ENCODE results near the gene KRT80.

Gene KRT80

GRCh38 chr12:52167526-52167925 is 24.3 kb downstream of the KRT80 start:
- Histone ChIP-seq H3K4me3 (ENCODE audit: low read length) (no peak overlapping the region), H3K9me3 (replicated peaks; ENCODE audit: low read length) (no peaks in the 10 kb centered on the region), H3K27me3 (ENCODE audit: control insufficient read depth, insufficient read depth, low read length) (no peaks in the 10 kb centered on the region), H3K4me2 (ENCODE audit: low read length) (no peak overlapping the region), H3K36me3 (ENCODE audit: insufficient read depth, low read length) (no peaks in the 10 kb centered on the region), H3K4me1 (ENCODE audit: control insufficient read depth, insufficient read depth, low read length) (peaks cover 19% of the 10 kb centered on the region), H3K9ac (ENCODE audit: low read depth, low read length) (no peak overlapping the region)

GRCh38 chr12:52166672-52167071 is 25.1 kb downstream of the KRT80 start:
- no peaks in the 10 kb centered on the region for H3K27me3 ChIP-seq (ENCODE audit: control insufficient read depth, insufficient read depth, low read length)
- H3K4me1 ChIP-seq (ENCODE audit: control insufficient read depth, insufficient read depth, low read length): peaks cover 11% of the 10 kb centered on the region
- H3K9ac ChIP-seq (ENCODE audit: low read depth, low read length): no peak overlapping the region
- H3K4me2 ChIP-seq (ENCODE audit: low read length): no peak overlapping the region
- H3K4me3 ChIP-seq (ENCODE audit: low read length): no peak overlapping the region
- no peaks in the 10 kb centered on the region for H3K36me3 ChIP-seq (ENCODE audit: insufficient read depth, low read length)
- H3K9me3 ChIP-seq (replicated peaks; ENCODE audit: low read length): no peaks in the 10 kb centered on the region

GRCh38 chr12:52165096-52165855 is 26.5 kb downstream of the KRT80 start:
- H3K9ac ChIP-seq (ENCODE audit: low read depth, low read length): no peak overlapping the region
- no peak overlapping the region for H3K4me2 ChIP-seq (ENCODE audit: low read length)
- no peak overlapping the region for H3K4me3 ChIP-seq (ENCODE audit: low read length)
- no peaks in the 10 kb centered on the region for H3K9me3 ChIP-seq (replicated peaks; ENCODE audit: low read length)
- H3K4me1 ChIP-seq (ENCODE audit: control insufficient read depth, insufficient read depth, low read length): peaks cover 11% of the 10 kb centered on the region
- H3K36me3 ChIP-seq (ENCODE audit: insufficient read depth, low read length): no peaks in the 10 kb centered on the region
- no peaks in the 10 kb centered on the region for H3K27me3 ChIP-seq (ENCODE audit: control insufficient read depth, insufficient read depth, low read length)

GRCh38 chr12:52164624-52165023 is 27.2 kb downstream of the KRT80 start:
- H3K9me3 ChIP-seq (replicated peaks; ENCODE audit: low read length): no peaks in the 10 kb centered on the region
- no peaks in the 10 kb centered on the region for H3K36me3 ChIP-seq (ENCODE audit: insufficient read depth, low read length)
- H3K9ac ChIP-seq (ENCODE audit: low read depth, low read length): no peak overlapping the region
- no peaks in the 10 kb centered on the region for H3K27me3 ChIP-seq (ENCODE audit: control insufficient read depth, insufficient read depth, low read length)
- H3K4me1 ChIP-seq (ENCODE audit: control insufficient read depth, insufficient read depth, low read length): peaks cover 11% of the 10 kb centered on the region
- H3K4me3 ChIP-seq (ENCODE audit: low read length): no peak overlapping the region
- H3K4me2 ChIP-seq (ENCODE audit: low read length): no peak overlapping the region

GRCh38 chr12:52162981-52163380 is 28.8 kb downstream of the KRT80 start:
- H3K4me1 ChIP-seq (ENCODE audit: control insufficient read depth, insufficient read depth, low read length): peaks cover 11% of the 10 kb centered on the region
- H3K9ac ChIP-seq (ENCODE audit: low read depth, low read length): no peak overlapping the region
- H3K36me3 ChIP-seq (ENCODE audit: insufficient read depth, low read length): no peaks in the 10 kb centered on the region
- no peak overlapping the region for H3K4me2 ChIP-seq (ENCODE audit: low read length)
- H3K27me3 ChIP-seq (ENCODE audit: control insufficient read depth, insufficient read depth, low read length): no peaks in the 10 kb centered on the region
- no peak overlapping the region for H3K4me3 ChIP-seq (ENCODE audit: low read length)
- H3K9me3 ChIP-seq (replicated peaks; ENCODE audit: low read length): no peaks in the 10 kb centered on the region

GRCh38 chr12:52160200-52160599 is 31.6 kb downstream of the KRT80 start:
- Histone ChIP-seq H3K4me2 (ENCODE audit: low read length) (no peak overlapping the region), H3K4me1 (ENCODE audit: control insufficient read depth, insufficient read depth, low read length) (peaks cover 10% of the 10 kb centered on the region), H3K36me3 (ENCODE audit: insufficient read depth, low read length) (no peaks in the 10 kb centered on the region), H3K4me3 (ENCODE audit: low read length) (no peak overlapping the region), H3K9me3 (replicated peaks; ENCODE audit: low read length) (no peaks in the 10 kb centered on the region), H3K9ac (ENCODE audit: low read depth, low read length) (no peak overlapping the region), H3K27me3 (ENCODE audit: control insufficient read depth, insufficient read depth, low read length) (no peaks in the 10 kb centered on the region)

- no peaks in the 10 kb centered on the region for H3K27me3 ChIP-seq (ENCODE audit: control insufficient read depth, insufficient read depth, low read length)
- no peaks in the 10 kb centered on the region for H3K9me3 ChIP-seq (replicated peaks; ENCODE audit: low read length)
- no peak overlapping the region for H3K4me2 ChIP-seq (ENCODE audit: low read length)
- peaks cover 11% of the 10 kb centered on the region for H3K4me1 ChIP-seq (ENCODE audit: control insufficient read depth, insufficient read depth, low read length)
- H3K4me3 ChIP-seq (ENCODE audit: low read length): no peak overlapping the region
- H3K9ac ChIP-seq (ENCODE audit: low read depth, low read length): no peak overlapping the region
- H3K36me3 ChIP-seq (ENCODE audit: insufficient read depth, low read length): no peaks in the 10 kb centered on the region
Observed at GRCh38 chr12:52157566-52158150, 34.2 kb downstream of the KRT80 start.

GRCh38 chr12:52156757-52157565 is 34.9 kb downstream of the KRT80 start:
- Histone ChIP-seq H3K4me2 (ENCODE audit: low read length) (no peak overlapping the region), H3K9me3 (replicated peaks; ENCODE audit: low read length) (no peaks in the 10 kb centered on the region), H3K4me3 (ENCODE audit: low read length) (no peak overlapping the region), H3K4me1 (ENCODE audit: control insufficient read depth, insufficient read depth, low read length) (peaks cover 18% of the 10 kb centered on the region), H3K9ac (ENCODE audit: low read depth, low read length) (no peak overlapping the region), H3K27me3 (ENCODE audit: control insufficient read depth, insufficient read depth, low read length) (no peaks in the 10 kb centered on the region), H3K36me3 (ENCODE audit: insufficient read depth, low read length) (no peaks in the 10 kb centered on the region)

GRCh38 chr12:52156311-52156710 is 35.5 kb downstream of the KRT80 start:
- no peak overlapping the region for H3K9ac ChIP-seq (ENCODE audit: low read depth, low read length)
- no peaks in the 10 kb centered on the region for H3K27me3 ChIP-seq (ENCODE audit: control insufficient read depth, insufficient read depth, low read length)
- no peak overlapping the region for H3K4me2 ChIP-seq (ENCODE audit: low read length)
- no peak overlapping the region for H3K4me3 ChIP-seq (ENCODE audit: low read length)
- H3K36me3 ChIP-seq (ENCODE audit: insufficient read depth, low read length): no peaks in the 10 kb centered on the region
- peaks cover 24% of the 10 kb centered on the region for H3K4me1 ChIP-seq (ENCODE audit: control insufficient read depth, insufficient read depth, low read length)
- H3K9me3 ChIP-seq (replicated peaks; ENCODE audit: low read length): no peaks in the 10 kb centered on the region

- H3K4me3 ChIP-seq (ENCODE audit: low read length): no peak overlapping the region
- no peaks in the 10 kb centered on the region for H3K36me3 ChIP-seq (ENCODE audit: insufficient read depth, low read length)
- H3K9ac ChIP-seq (ENCODE audit: low read depth, low read length): no peak overlapping the region
- peaks cover 28% of the 10 kb centered on the region for H3K4me1 ChIP-seq (ENCODE audit: control insufficient read depth, insufficient read depth, low read length)
- H3K9me3 ChIP-seq (replicated peaks; ENCODE audit: low read length): no peaks in the 10 kb centered on the region
- H3K4me2 ChIP-seq (ENCODE audit: low read length): no peak overlapping the region
- H3K27me3 ChIP-seq (ENCODE audit: control insufficient read depth, insufficient read depth, low read length): no peaks in the 10 kb centered on the region
Observed at GRCh38 chr12:52155048-52155868, 36.6 kb downstream of the KRT80 start.

GRCh38 chr12:52152905-52153317 is 38.9 kb downstream of the KRT80 start:
- H3K9me3 ChIP-seq (replicated peaks; ENCODE audit: low read length): no peaks in the 10 kb centered on the region
- no peaks in the 10 kb centered on the region for H3K27me3 ChIP-seq (ENCODE audit: control insufficient read depth, insufficient read depth, low read length)
- H3K4me2 ChIP-seq (ENCODE audit: low read length): peak overlapping the region; percentile 74
- H3K4me3 ChIP-seq (ENCODE audit: low read length): no peak overlapping the region
- peak overlapping the region; percentile 78 for H3K9ac ChIP-seq (ENCODE audit: low read depth, low read length)
- H3K4me1 ChIP-seq (ENCODE audit: control insufficient read depth, insufficient read depth, low read length): peaks cover 52% of the 10 kb centered on the region
- no peaks in the 10 kb centered on the region for H3K36me3 ChIP-seq (ENCODE audit: insufficient read depth, low read length)
